NB4 (cell line): ENCODE data around the gene SPATA7.

Source experiments
- DNase-seq: peaks from one replicate; pipeline ENCODE4 v3.0.0; 2010; ENCODE audit warnings: low read depth
- H3K4me3 ChIP-seq: one replicate; pipeline ENCODE4 v1.5.1; 2011; ENCODE audit warnings: mild to moderate bottlenecking, low read depth, low read length, moderate library complexity
- CTCF ChIP-seq: IDR thresholded peaks from one replicate; pipeline ENCODE4 v1.5.1; 2012; ENCODE audit warnings: low read depth, low read length
- MAX ChIP-seq: IDR thresholded peaks from 2 replicates; pipeline ENCODE4 v1.6.1; 2011; ENCODE audit warnings: low read depth, low read length
- MYC ChIP-seq: IDR thresholded peaks from 2 replicates; pipeline ENCODE4 v1.6.1; 2011; ENCODE audit warnings: low read depth, low read length
- POLR2A ChIP-seq: IDR thresholded peaks from 2 replicates; pipeline ENCODE4 v1.6.1; 2011; ENCODE audit warnings: mild to moderate bottlenecking; ENCODE audit not compliant: insufficient read length; ENCODE audit errors: extremely low read depth

Gene SPATA7

GRCh38 chr14:88385212-88386101 is at the start of gene SPATA7:
TSS of gene SPATA7 (plus strand) at chr14:88385657. CDS start at chr14:88385819, 162 bp downstream.
- DNase-seq, result peak; percentile 86
- TF ChIP-seq POLR2A (peak; percentile 52), CTCF (no peak), MAX (no peak), MYC (peak; percentile 6; the same call in 1 of the 2 replicates)
- H3K4me3 ChIP-seq, result peak within 1 kb of the TSS; percentile 88

- no peak for DNase-seq
- TF ChIP-seq POLR2A (no peak), CTCF (no peak), MAX (no peak), MYC (no peak)
- no peak overlapping the region for H3K4me3 ChIP-seq
Observed at GRCh38 chr14:88340357-88340756, 45.1 kb upstream of the SPATA7 start.

GRCh38 chr14:88342980-88343379 is 42.5 kb upstream of the SPATA7 start:
- DNase-seq, result no peak
- no peak overlapping the region for H3K4me3 ChIP-seq
- no peak for TF ChIP-seq CTCF
- TF ChIP-seq MAX, result no peak
- no peak for TF ChIP-seq MYC
- no peak for TF ChIP-seq POLR2A

GRCh38 chr14:88346048-88346639 is 39.3 kb upstream of the SPATA7 start:
- TF ChIP-seq MAX, result no peak
- TF ChIP-seq POLR2A, result no peak
- TF ChIP-seq CTCF, result no peak
- TF ChIP-seq MYC, result no peak
- H3K4me3 ChIP-seq, result no peak overlapping the region
- DNase-seq, result no peak

- TF ChIP-seq CTCF, result no peak
- no peak for TF ChIP-seq POLR2A
- no peak for TF ChIP-seq MYC
- TF ChIP-seq MAX, result no peak
- no peak for DNase-seq
- no peak overlapping the region for H3K4me3 ChIP-seq
Observed at GRCh38 chr14:88348546-88348945, 36.9 kb upstream of the SPATA7 start.
